Caco-2 (cell line): ENCODE measurements around the gene ARSA. TPM values are rescaled to one million over a fixed set of nuclear protein-coding genes. Genes with fewer than 3 reads are reported as not detected.

Source experiments
- BruUV-seq: library from RNA; stranded (reverse); fragments of 400-500 nt; replicated peaks from 2 replicates; lab custom pipeline; 2021; lab: Mats Ljungman, UMichigan
- CTCF ChIA-PET: fragments of 300-600 bp; sonication (Branson Sonifier 250); formaldehyde crosslinking; loops from one replicate; lab custom pipeline; 2022; ENCODE audit warnings: antibody characterized with exemption; lab: Charles Lee
- POLR2A ChIA-PET: fragments of 300-600 bp; sonication (Branson Sonifier 250); formaldehyde crosslinking; loops from one replicate; lab custom pipeline; 2022; ENCODE audit warnings: antibody characterized with exemption; lab: Charles Lee
- DNase-seq, 2 experiments: peaks; one replicate each; pipeline versions ENCODE4 v3.0.0 to v3.0.0-alpha.2; 2020 to 2022
- H3K27me3 ChIP-seq: replicated peaks from 2 replicates; pipeline ENCODE4 v1.6.0; 2011; ENCODE audit warnings: low read length; ENCODE audit not compliant: control insufficient read depth, insufficient read depth
- H3K36me3 ChIP-seq: 2 replicates; pipeline ENCODE4 v1.5.1; 2011; ENCODE audit warnings: low read length; ENCODE audit not compliant: control insufficient read depth, insufficient read depth
- H3K4me1 ChIP-seq: fragments of 250-450 bp; sonication (Bioruptor Pico); 2 replicates; pipeline ENCODE4 v1.5.1; 2020; ENCODE audit warnings: mild to moderate bottlenecking
- H3K4me3 ChIP-seq: 2 replicates; pipeline ENCODE4 v1.5.1; 2011; ENCODE audit warnings: low read depth, mild to moderate bottlenecking, control low read depth, low read length
- H3K9me3 ChIP-seq: fragments of 250-450 bp; sonication (Bioruptor Pico); 2 replicates; pipeline ENCODE4 v1.5.1; 2020; ENCODE audit warnings: mild to moderate bottlenecking, moderate library complexity
- H3K27ac Mint-ChIP-seq: one replicate; pipeline ENCODE4 v1.8.0; 2022; ENCODE audit warnings: mixed read lengths; ENCODE audit not compliant: unreplicated experiment
- H3K27me3 Mint-ChIP-seq: one replicate; pipeline ENCODE4 v1.8.0; 2022; ENCODE audit warnings: mixed read lengths; ENCODE audit not compliant: insufficient read depth, unreplicated experiment
- H3K36me3 Mint-ChIP-seq: one replicate; pipeline ENCODE4 v1.8.0; 2022; ENCODE audit warnings: mild to moderate bottlenecking, mixed read lengths; ENCODE audit not compliant: insufficient read depth, unreplicated experiment
- H3K4me1 Mint-ChIP-seq: one replicate; pipeline ENCODE4 v1.8.0; 2022; ENCODE audit warnings: low read depth, mixed read lengths; ENCODE audit not compliant: unreplicated experiment
- H3K4me3 Mint-ChIP-seq: one replicate; pipeline ENCODE4 v1.8.0; 2022; ENCODE audit warnings: mild to moderate bottlenecking, moderate library complexity, mixed read lengths; ENCODE audit not compliant: unreplicated experiment
- H3K9me3 Mint-ChIP-seq: one replicate; pipeline ENCODE4 v1.8.0; 2022; ENCODE audit warnings: mixed read lengths; ENCODE audit not compliant: unreplicated experiment
- CTCF ChIP-seq, 2 experiments: fragments of 200-600 bp in 1 of 2; IDR thresholded peaks; 1 replicate in 1 of 2; 2 replicates in 1 of 2; pipeline versions ENCODE4 v1.5.1 to v1.8.0; 2011 to 2022; ENCODE audit warnings: antibody characterized with exemption in 1 of 2, control low read depth in 1 of 2, inconsistent platforms in 1 of 2, low read depth in 1 of 2, low read length in 1 of 2, mild to moderate bottlenecking in 1 of 2, moderate library complexity in 1 of 2; ENCODE audit not compliant: insufficient read depth in 1 of 2, severe bottlenecking in 1 of 2, unreplicated experiment in 1 of 2
- intact Hi-C: fragments of 100-400 bp; cut with micrococcal nuclease; formaldehyde crosslinking; loops from one replicate; pipeline ENCODE4 v1.10.0; 2022; ENCODE audit not compliant: unreplicated experiment
- total RNA-seq: library from RNA; stranded (reverse); gene quantifications from 2 replicates; pipeline ENCODE4 v1.2.3, GENCODE V29; 2022

ARSA gene
- total RNA-seq, 1 experiment from 2014 or later: 11.5 TPM

- H3K9me3 ChIP-seq: no peaks in the 10 kb centered on the region
- Mint-ChIP-seq H3K4me3 (no peak overlapping the region), H3K36me3 (peaks cover 6% of the 10 kb centered on the region), H3K4me1 (peaks cover 9% of the 10 kb centered on the region), H3K27me3 (peaks cover 4% of the 10 kb centered on the region), H3K9me3 (no peaks in the 10 kb centered on the region), H3K27ac (no peak overlapping the region)
- DNase-seq: no peak
- BruUV-seq: no TSS peak
- TF ChIP-seq CTCF (IDR thresholded peaks at IDR 0.05; ENCODE audit: insufficient read depth in 1 of 2, low read depth in 1 of 2, low read length in 1 of 2, severe bottlenecking in 1 of 2, unreplicated experiment in 1 of 2): no peak
- no peaks in the 10 kb centered on the region for H3K36me3 ChIP-seq
- no peaks in the 10 kb centered on the region for H3K4me1 ChIP-seq
- peak overlapping the region; percentile 55 for H3K4me3 ChIP-seq
- CTCF ChIA-PET: interaction anchor here (0.7 kb wide), 1 partner anchor 108 kb away, joined by 9 read pairs; no protein-coding TSS in a partner anchor
- POLR2A ChIA-PET: interaction anchor here (0.6 kb wide), 1 partner anchor 286 kb away, joined by 3 read pairs; no protein-coding TSS in a partner anchor
- H3K27me3 ChIP-seq: no peaks in the 10 kb centered on the region; the same call in 1 of the 2 replicates
- intact Hi-C loops: no loop called here
Measured at GRCh38 chr22:50674130-50674500, 46.2 kb upstream of the ARSA start.

DNA sequence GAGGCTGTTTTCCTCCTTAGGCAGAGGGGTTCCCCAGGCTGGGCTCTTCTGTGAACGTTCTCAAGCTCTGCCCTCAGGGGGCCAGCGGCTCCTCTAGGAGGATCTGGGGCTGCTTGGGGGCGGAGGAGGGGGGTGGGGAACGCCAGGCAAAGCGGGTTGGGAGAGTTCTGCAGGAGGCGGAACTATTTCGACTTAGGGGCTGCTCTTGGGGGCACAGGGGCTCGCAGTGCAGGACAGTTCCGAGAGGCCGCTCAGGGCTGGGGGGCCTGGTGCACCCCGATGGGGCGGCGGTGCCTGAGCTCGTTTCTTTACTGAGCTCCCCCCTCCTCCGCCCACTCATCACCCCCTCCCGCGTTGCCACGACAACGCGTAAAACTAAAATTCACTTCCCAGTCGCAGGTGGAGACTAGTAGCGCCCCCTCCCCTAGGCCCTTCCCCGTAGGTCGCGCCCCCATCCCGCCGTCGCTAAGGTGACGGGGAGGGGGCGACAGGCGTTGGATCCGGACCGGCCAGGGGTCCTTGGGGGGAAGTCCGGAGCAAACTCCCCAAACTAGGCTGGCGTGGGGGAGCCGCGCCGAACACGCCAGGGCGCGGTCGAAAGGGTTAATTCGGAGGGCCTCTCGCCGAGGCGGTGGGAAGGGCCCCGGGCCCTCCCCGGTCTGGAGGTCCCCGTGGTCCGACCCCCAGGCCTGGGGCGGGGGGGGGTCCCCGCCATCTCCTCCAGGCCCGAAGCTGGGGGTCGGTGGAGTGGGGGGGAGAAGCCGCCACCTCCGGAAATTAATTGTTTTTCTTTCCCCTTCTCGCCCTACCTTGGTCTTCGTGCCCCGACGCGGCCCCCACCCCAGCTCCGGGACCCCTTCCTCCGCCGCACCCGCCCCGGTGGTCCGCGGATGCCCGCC lies 45.5 kb upstream of the ARSA start:
- Mint-ChIP-seq H3K27ac (no peak overlapping the region), H3K4me3 (peak overlapping the region; percentile 60), H3K9me3 (no peaks in the 10 kb centered on the region), H3K36me3 (peaks cover 6% of the 10 kb centered on the region), H3K27me3 (peaks cover 5% of the 10 kb centered on the region), H3K4me1 (peaks cover 9% of the 10 kb centered on the region)
- Histone ChIP-seq H3K36me3 (no peaks in the 10 kb centered on the region), H3K4me3 (no peak overlapping the region), H3K9me3 (no peaks in the 10 kb centered on the region), H3K27me3 (no peaks in the 10 kb centered on the region; the same call in 1 of the 2 replicates), H3K4me1 (no peaks in the 10 kb centered on the region)
- POLR2A ChIA-PET: no interaction called here
- CTCF ChIA-PET: no interaction called here
- no peak for DNase-seq
- no TSS peak for BruUV-seq
- intact Hi-C loops: no loop called here
- TF ChIP-seq CTCF (IDR thresholded peaks at IDR 0.05; ENCODE audit: insufficient read depth in 1 of 2, low read depth in 1 of 2, low read length in 1 of 2, severe bottlenecking in 1 of 2, unreplicated experiment in 1 of 2): no peak

GRCh38 chr22:50672471-50673230 lies 44.7 kb upstream of the ARSA start, which contains the start of gene SHANK3:
TSS of gene SHANK3 (plus strand) at chr22:50672823.
- no peaks in the 10 kb centered on the region for H3K9me3 Mint-ChIP-seq
- intact Hi-C loops: no loop called here
- no TSS peak for BruUV-seq
- H3K4me3 ChIP-seq: no peak within 1 kb of the TSS
- DNase-seq: no peak
- H3K4me3 Mint-ChIP-seq: peak within 1 kb of the TSS; percentile 60
- ChIA-PET CTCF (no interaction called here), POLR2A (no interaction called here)
- no peaks in the 10 kb centered on the region for H3K36me3 ChIP-seq
- H3K9me3 ChIP-seq: no peaks in the 10 kb centered on the region
- peaks cover 2% of the 10 kb centered on the region for H3K36me3 Mint-ChIP-seq
- no peak within 1 kb of the TSS for H3K27ac Mint-ChIP-seq
- H3K4me1 Mint-ChIP-seq: peaks cover 9% of the 10 kb centered on the region
- H3K4me1 ChIP-seq: no peaks in the 10 kb centered on the region
- peaks cover 12% of the 10 kb centered on the region for H3K27me3 Mint-ChIP-seq
- TF ChIP-seq CTCF (IDR thresholded peaks at IDR 0.05; ENCODE audit: insufficient read depth in 1 of 2, low read depth in 1 of 2, low read length in 1 of 2, severe bottlenecking in 1 of 2, unreplicated experiment in 1 of 2): no peak
- no peaks in the 10 kb centered on the region; the same call in 1 of the 2 replicates for H3K27me3 ChIP-seq
